Lower leg skin (tissue), 3 donors: ENCODE data around the gene PSMB9.

Experiments
- POLR2A ChIP-seq, 2 donors: fragments of 450-650 bp; IDR thresholded peaks; one replicate each; pipeline ENCODE4 v1.6.1; 2016 to 2017; ENCODE audit warnings: antibody characterized with exemption in 2 of 2, mild to moderate bottlenecking in 1 of 2, moderate library complexity in 1 of 2
- TF ChIP-seq, protein P1 (sequence below), 3 donors: fragments of 450-650 bp; IDR thresholded peaks; one replicate each; pipeline ENCODE4 v1.5.1; 2016; ENCODE audit warnings: antibody characterized with exemption in 3 of 3, mild to moderate bottlenecking in 3 of 3, moderate library complexity in 2 of 3

DNA sequence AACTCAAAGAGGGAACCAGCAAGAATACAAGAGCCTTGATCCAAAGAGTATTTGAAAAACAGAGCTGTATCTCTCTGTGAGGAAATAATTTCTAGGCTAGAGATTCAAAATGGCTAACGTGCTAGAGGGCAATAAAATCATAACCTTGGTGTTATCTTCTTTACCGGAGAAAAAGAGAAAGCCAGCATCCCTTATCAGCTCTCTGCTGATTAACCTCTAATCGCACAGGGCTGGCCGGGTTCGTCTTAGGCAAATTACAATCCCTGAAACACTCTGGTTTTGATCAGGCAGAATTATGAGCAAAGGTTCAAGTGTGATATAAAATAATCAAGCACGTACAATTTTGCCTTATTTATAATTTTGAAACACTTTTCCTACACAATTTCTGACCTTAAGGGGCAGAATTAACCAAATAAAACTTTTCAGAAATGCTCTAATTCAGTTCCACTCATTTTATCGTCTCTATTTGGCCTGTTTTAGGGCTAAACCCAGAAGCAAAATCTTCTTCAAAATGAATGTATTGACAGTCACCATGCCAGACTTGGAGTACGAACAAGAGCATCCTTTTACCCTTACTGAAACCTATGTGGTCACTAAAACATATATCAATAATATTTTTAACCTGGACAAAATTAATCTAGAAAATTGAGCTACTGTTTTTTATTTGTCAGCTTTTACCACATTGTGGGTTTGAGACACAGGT, 13.7 kb downstream of the PSMB9 start:
- TF ChIP-seq, protein P1, sequence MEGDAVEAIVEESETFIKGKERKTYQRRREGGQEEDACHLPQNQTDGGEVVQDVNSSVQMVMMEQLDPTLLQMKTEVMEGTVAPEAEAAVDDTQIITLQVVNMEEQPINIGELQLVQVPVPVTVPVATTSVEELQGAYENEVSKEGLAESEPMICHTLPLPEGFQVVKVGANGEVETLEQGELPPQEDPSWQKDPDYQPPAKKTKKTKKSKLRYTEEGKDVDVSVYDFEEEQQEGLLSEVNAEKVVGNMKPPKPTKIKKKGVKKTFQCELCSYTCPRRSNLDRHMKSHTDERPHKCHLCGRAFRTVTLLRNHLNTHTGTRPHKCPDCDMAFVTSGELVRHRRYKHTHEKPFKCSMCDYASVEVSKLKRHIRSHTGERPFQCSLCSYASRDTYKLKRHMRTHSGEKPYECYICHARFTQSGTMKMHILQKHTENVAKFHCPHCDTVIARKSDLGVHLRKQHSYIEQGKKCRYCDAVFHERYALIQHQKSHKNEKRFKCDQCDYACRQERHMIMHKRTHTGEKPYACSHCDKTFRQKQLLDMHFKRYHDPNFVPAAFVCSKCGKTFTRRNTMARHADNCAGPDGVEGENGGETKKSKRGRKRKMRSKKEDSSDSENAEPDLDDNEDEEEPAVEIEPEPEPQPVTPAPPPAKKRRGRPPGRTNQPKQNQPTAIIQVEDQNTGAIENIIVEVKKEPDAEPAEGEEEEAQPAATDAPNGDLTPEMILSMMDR (IDR thresholded peaks at IDR 0.05): no peak
- TF ChIP-seq POLR2A (IDR thresholded peaks at IDR 0.05): no peak
